ENCODE data around the gene ARHGAP1.
A peak's percentile ranks its signal among the peaks of the same experiment; 100 is the strongest.
"Not testable (repeated sequence)": the region's sequence is repeated elsewhere in the genome, so short reads cannot be mapped to it uniquely, and the experiment has no call there.

Gene ARHGAP1

DNA sequence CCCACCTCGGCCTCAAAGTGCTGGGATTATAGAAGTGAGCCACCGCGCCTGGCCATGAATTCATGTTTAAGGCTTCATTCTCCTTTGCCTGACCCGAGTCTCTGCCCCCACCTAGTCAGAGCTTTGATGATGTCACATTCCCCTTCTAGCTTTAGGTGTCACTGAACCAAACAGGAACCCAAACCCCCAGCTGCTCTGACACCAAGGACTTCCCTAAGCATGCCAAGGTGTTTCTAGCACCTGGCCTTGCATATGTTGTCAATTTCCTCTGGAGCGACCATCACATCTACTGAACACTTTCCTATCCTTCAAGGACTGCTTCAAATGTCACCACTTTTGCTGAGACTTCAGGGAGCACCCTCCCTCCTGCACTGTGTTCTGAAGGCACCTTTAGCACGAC, 20.9 kb upstream of the ARHGAP1 start:
- peaks cover 6% of the 10 kb centered on the region for H3K27me3 Mint-ChIP-seq (ENCODE audit: low read depth)

GRCh38 chr11:46719543-46720218, 19.3 kb upstream of the ARHGAP1 start:
- no peaks in the 10 kb centered on the region for H3K36me3 Mint-ChIP-seq (ENCODE audit: low read depth)
- peaks cover 6% of the 10 kb centered on the region for H3K27me3 Mint-ChIP-seq (ENCODE audit: low read depth)
- H3K4me1 Mint-ChIP-seq: no peaks in the 10 kb centered on the region
- peak overlapping the region in 1 of 3 experiments; percentile 68 for H3K27ac Mint-ChIP-seq
- no peak overlapping the region for H3K4me3 Mint-ChIP-seq
- TF ChIP-seq, protein P1, sequence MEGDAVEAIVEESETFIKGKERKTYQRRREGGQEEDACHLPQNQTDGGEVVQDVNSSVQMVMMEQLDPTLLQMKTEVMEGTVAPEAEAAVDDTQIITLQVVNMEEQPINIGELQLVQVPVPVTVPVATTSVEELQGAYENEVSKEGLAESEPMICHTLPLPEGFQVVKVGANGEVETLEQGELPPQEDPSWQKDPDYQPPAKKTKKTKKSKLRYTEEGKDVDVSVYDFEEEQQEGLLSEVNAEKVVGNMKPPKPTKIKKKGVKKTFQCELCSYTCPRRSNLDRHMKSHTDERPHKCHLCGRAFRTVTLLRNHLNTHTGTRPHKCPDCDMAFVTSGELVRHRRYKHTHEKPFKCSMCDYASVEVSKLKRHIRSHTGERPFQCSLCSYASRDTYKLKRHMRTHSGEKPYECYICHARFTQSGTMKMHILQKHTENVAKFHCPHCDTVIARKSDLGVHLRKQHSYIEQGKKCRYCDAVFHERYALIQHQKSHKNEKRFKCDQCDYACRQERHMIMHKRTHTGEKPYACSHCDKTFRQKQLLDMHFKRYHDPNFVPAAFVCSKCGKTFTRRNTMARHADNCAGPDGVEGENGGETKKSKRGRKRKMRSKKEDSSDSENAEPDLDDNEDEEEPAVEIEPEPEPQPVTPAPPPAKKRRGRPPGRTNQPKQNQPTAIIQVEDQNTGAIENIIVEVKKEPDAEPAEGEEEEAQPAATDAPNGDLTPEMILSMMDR (IDR thresholded peaks at IDR 0.05; ENCODE audit: unreplicated experiment in 3 of 3): no peak
- no peaks in the 10 kb centered on the region for H3K9me3 Mint-ChIP-seq

More for the DNA sequence above, 20.9 kb upstream of the ARHGAP1 start:
- H3K27ac Mint-ChIP-seq: no peak overlapping the region
- no peaks in the 10 kb centered on the region for H3K36me3 Mint-ChIP-seq (ENCODE audit: low read depth)
- no peak overlapping the region for H3K4me3 Mint-ChIP-seq
- H3K9me3 Mint-ChIP-seq: no peaks in the 10 kb centered on the region
- TF ChIP-seq, protein P1 (IDR thresholded peaks at IDR 0.05; ENCODE audit: unreplicated experiment in 3 of 3): no peak
- H3K4me1 Mint-ChIP-seq: no peaks in the 10 kb centered on the region

- peaks cover 6% of the 10 kb centered on the region for H3K27me3 Mint-ChIP-seq (ENCODE audit: low read depth)
- TF ChIP-seq, protein P1 (IDR thresholded peaks at IDR 0.05; ENCODE audit: unreplicated experiment in 3 of 3): no peak
- H3K36me3 Mint-ChIP-seq (ENCODE audit: low read depth): no peaks in the 10 kb centered on the region
- no peaks in the 10 kb centered on the region for H3K4me1 Mint-ChIP-seq
- no peaks in the 10 kb centered on the region for H3K9me3 Mint-ChIP-seq
- H3K4me3 Mint-ChIP-seq: no peak within 1 kb of the TSS
- peak within 1 kb of the TSS in 1 of 3 experiments; percentile 68 for H3K27ac Mint-ChIP-seq
Measured at GRCh38 chr11:46719048-46719542, 18.7 kb upstream of the ARHGAP1 start, which contains the start of gene F2. F2 (plus strand) TSS chr11:46719213; CDS start chr11:46719236, 23 bp downstream.

DNA sequence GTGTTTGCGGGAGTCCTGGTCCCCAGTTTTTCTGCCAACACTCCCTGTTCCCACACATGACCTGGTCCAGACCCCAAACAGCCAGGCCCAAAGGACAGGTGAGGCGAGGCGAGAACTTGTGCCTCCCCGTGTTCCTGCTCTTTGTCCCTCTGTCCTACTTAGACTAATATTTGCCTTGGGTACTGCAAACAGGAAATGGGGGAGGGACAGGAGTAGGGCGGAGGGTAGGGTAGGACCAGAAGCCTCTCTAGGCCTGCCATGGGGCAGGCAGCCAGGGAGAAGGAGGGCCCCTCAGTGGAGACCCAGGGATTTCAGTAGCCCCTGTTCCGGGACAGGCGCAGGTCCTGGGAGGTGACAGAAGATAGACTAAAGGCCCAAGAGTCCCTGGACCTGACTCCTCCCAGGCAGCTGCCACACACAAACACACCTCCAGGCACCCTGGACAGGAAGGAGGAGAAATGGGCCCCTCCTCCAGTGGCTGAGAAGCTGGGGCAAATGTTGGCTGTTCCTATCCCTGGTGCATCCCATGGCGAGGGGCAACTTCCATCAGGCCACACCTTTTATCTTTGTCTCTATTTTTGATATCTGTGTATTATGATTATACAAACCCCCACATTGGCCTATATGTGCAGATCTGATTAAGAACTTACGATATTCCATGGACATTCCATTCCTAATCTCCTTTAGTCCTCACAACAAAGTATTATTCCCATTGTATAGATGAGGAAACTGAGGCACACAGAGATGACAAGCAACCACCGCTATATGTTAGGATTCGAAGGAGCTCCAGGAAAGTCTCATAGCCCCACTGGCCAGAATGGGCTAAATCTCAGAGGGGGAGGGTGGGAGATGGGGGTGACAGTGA, 18.0 kb upstream of the ARHGAP1 start:
- no peaks in the 10 kb centered on the region for H3K9me3 Mint-ChIP-seq
- H3K4me3 Mint-ChIP-seq: no peak overlapping the region
- H3K27me3 Mint-ChIP-seq (ENCODE audit: low read depth): peaks cover 6% of the 10 kb centered on the region
- no peaks in the 10 kb centered on the region for H3K36me3 Mint-ChIP-seq (ENCODE audit: low read depth)
- no peaks in the 10 kb centered on the region for H3K4me1 Mint-ChIP-seq
- no peak overlapping the region for H3K27ac Mint-ChIP-seq
- TF ChIP-seq, protein P1 (IDR thresholded peaks at IDR 0.05; ENCODE audit: unreplicated experiment in 3 of 3): no peak

GRCh38 chr11:46717825-46718154, 17.4 kb upstream of the ARHGAP1 start:
- not testable (repeated sequence) for H3K36me3 Mint-ChIP-seq (ENCODE audit: low read depth); H3K27me3 Mint-ChIP-seq (ENCODE audit: low read depth); H3K4me3 Mint-ChIP-seq; H3K4me1 Mint-ChIP-seq; H3K9me3 Mint-ChIP-seq; H3K27ac Mint-ChIP-seq

- peaks cover 5% of the 10 kb centered on the region for H3K4me1 Mint-ChIP-seq
- H3K27me3 Mint-ChIP-seq (ENCODE audit: low read depth): no peaks in the 10 kb centered on the region
- TF ChIP-seq, protein P1 (IDR thresholded peaks at IDR 0.05; ENCODE audit: unreplicated experiment in 3 of 3): no peak
- H3K4me3 Mint-ChIP-seq: no peak overlapping the region
- no peaks in the 10 kb centered on the region for H3K9me3 Mint-ChIP-seq
- no peaks in the 10 kb centered on the region for H3K36me3 Mint-ChIP-seq (ENCODE audit: low read depth)
- no peak overlapping the region for H3K27ac Mint-ChIP-seq
Measured at GRCh38 chr11:46712874-46713576, 12.6 kb upstream of the ARHGAP1 start.

Data from nephron (organoid).